Measurements from ENCODE around the gene HTT.

DNA sequence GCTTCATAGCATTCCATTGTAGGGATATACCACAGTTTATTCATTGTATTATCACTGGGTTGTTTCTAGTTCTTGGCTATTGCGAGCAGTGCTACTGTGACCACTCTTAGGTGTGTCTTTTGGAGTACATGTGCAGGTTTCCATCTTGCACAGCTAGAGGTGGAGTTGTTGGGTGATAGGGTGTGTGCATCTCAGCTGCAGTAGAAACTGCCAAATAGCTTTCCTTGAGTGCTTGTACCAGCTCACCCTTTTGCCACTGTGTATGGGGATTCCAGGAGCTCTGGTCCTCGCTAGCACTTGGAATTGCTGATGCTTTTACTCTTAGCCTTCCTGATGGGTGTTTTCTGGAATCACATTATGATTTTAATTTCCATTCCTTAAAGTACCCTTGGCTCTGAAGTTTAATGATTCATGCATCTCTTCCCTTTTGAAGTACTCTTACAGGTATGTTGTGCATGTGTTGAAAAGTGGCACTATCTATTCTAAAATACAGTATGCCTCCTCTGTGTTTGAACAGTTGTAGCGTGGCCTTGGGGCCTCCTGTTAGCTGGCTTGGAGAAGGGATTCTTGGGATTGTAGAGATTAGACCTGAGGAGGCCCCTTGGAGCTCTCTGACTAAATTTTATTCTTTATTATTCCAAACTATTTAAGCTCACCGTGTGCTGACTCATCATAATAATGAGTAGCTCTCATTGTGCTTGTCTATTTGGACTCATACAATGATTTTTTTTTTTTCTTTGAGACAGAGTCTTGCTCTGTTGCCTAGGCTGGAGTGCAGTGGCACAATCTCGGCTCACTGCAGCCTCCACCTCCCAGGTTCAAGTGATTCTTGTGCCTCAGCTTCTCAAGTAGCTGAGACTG lies 38.4 kb downstream of the HTT start:
- TF ChIP-seq, protein P1, sequence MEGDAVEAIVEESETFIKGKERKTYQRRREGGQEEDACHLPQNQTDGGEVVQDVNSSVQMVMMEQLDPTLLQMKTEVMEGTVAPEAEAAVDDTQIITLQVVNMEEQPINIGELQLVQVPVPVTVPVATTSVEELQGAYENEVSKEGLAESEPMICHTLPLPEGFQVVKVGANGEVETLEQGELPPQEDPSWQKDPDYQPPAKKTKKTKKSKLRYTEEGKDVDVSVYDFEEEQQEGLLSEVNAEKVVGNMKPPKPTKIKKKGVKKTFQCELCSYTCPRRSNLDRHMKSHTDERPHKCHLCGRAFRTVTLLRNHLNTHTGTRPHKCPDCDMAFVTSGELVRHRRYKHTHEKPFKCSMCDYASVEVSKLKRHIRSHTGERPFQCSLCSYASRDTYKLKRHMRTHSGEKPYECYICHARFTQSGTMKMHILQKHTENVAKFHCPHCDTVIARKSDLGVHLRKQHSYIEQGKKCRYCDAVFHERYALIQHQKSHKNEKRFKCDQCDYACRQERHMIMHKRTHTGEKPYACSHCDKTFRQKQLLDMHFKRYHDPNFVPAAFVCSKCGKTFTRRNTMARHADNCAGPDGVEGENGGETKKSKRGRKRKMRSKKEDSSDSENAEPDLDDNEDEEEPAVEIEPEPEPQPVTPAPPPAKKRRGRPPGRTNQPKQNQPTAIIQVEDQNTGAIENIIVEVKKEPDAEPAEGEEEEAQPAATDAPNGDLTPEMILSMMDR (optimal IDR thresholded peaks at IDR 0.05 in 1 of 3, IDR thresholded peaks at IDR 0.05 in 1 of 3, conservative IDR thresholded peaks at IDR 0.05 in 1 of 3; ENCODE audit: extremely low read depth in 1 of 3, insufficient read depth in 2 of 3, low read length in 3 of 3): no peak
- TF ChIP-seq EZH2 (IDR thresholded peaks at IDR 0.05; ENCODE audit: low read length): no peak
